Measurements from ENCODE around the gene SOCS3.

GRCh38 chr17:78392295-78392694 is 32.4 kb upstream of the SOCS3 start:
- TF ChIP-seq CTCF (conservative IDR thresholded peaks at IDR 0.05; ENCODE audit: low read depth, low read length): no peak
- no peak for TF ChIP-seq EZH2 (IDR thresholded peaks at IDR 0.05; ENCODE audit: low read length, unreplicated experiment)

Data from PC-3 (cell line).